Activated T-helper 9 cell treated with anti-CD3 and anti-CD28 coated beads, Interleukin-2, amount 50 U/mL, for 16 hours (primary cell): ENCODE measurements around the gene DNM1.

Experiments
- DNase-seq: peaks from one replicate; pipeline ENCODE4 v3.0.0-alpha.2; 2020; ENCODE audit warnings: low read depth

The DNM1 gene

GRCh38 chr9:128205296-128205944 is 2.2 kb downstream of the DNM1 start:
- DNase-seq = no peak

- DNase-seq = no peak
These were observed 3.3 kb downstream of the DNM1 start for GRCh38 chr9:128206484-128206883.

- no peak for DNase-seq
These were observed 4.0 kb downstream of the DNM1 start for GRCh38 chr9:128206916-128207910.

GRCh38 chr9:128208386-128208785 is 5.2 kb downstream of the DNM1 start:
- DNase-seq = no peak

- DNase-seq = no peak
These were observed 5.9 kb downstream of the DNM1 start for GRCh38 chr9:128208946-128209669.

GRCh38 chr9:128211186-128211980 is 8.2 kb downstream of the DNM1 start:
- DNase-seq = no peak

- DNase-seq = no peak
These were observed 8.8 kb downstream of the DNM1 start for GRCh38 chr9:128211981-128212281.

- no peak for DNase-seq
These were observed 10.7 kb downstream of the DNM1 start for GRCh38 chr9:128213746-128214497.

- no peak for DNase-seq
These were observed 11.7 kb downstream of the DNM1 start for GRCh38 chr9:128214571-128215490.

GRCh38 chr9:128215491-128216409 is 12.6 kb downstream of the DNM1 start:
- DNase-seq = no peak

- no peak for DNase-seq
These were observed 13.8 kb downstream of the DNM1 start for GRCh38 chr9:128216781-128217553.

GRCh38 chr9:128218172-128218517 is 15.0 kb downstream of the DNM1 start:
- no peak for DNase-seq

- peak; percentile 81 for DNase-seq
These were observed 15.6 kb downstream of the DNM1 start for GRCh38 chr9:128218518-128219389.

GRCh38 chr9:128219831-128220230 is 16.7 kb downstream of the DNM1 start:
- no peak for DNase-seq

GRCh38 chr9:128222026-128222425 is 18.8 kb downstream of the DNM1 start:
- DNase-seq = no peak

GRCh38 chr9:128222880-128223670 is 19.9 kb downstream of the DNM1 start:
- DNase-seq = no peak
